NCI-H345 treated with DMSO at 0.1 percent for 48 hours (cell line): Measurements from ENCODE around the gene DCDC2.
"Not testable (repeated sequence)": the region's sequence is repeated elsewhere in the genome, so short reads cannot be mapped to it uniquely, and the experiment has no call there.

Experiments
- DNase-seq: peaks from one replicate; lab custom pipeline; 2025; ENCODE audit not compliant: unreplicated experiment; lab: John Stamatoyannopoulos, UW

DCDC2 gene

GRCh38 chr6:24357336-24358218 lies at the start of gene DCDC2:
TSS of gene DCDC2 (minus strand) at chr6:24358059. CDS start at chr6:24357750, 309 bp downstream.
- no peak for DNase-seq

GRCh38 chr6:24405262-24405661 lies 47.4 kb upstream of the DCDC2 start:
- no peak for DNase-seq

DNA sequence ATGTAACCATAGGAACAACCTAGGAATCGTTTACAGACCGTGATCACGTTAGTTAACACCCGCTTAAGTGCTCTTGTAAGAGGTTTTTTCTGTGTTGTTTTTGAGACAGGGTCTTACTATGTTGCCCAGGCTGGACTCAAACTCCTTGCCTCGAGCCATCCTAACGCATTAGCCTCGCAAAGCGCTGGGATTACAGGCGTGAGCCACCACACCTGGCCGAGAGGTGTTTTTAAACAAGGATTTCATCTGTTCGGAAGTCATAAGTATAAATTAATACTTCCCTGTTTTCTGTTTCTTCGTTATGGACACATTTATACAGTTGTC lies 45.6 kb upstream of the DCDC2 start:
- no peak for DNase-seq

- peak; percentile 85 for DNase-seq
Observed at GRCh38 chr6:24402697-24403500, 45.0 kb upstream of the DCDC2 start, which contains the start of gene MRS2. TSS of gene MRS2 (plus strand) at chr6:24402936. CDS start at chr6:24403047, 111 bp downstream.

DNA sequence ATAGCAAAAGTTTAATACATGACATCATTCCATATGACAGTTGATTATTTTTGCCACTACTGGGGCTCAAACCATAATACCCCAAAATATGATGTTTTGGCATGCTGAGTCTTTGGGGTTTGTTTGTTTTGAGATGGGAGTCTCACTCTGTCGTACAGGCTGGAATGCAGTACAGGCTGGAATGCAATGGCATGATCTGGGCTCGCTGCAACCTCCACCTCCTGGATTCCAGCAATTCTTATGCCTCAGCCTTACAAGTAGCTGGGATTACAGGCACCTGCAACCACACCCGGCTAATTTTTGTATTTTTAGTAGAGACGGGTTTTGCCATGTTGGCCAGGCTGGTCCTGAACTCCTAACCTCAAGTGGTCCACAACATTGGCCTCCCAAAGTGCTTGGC lies 43.6 kb upstream of the DCDC2 start:
- DNase-seq = no peak

- DNase-seq = not testable (repeated sequence)
Observed at GRCh38 chr6:24400045-24401039, 42.5 kb upstream of the DCDC2 start.

DNA sequence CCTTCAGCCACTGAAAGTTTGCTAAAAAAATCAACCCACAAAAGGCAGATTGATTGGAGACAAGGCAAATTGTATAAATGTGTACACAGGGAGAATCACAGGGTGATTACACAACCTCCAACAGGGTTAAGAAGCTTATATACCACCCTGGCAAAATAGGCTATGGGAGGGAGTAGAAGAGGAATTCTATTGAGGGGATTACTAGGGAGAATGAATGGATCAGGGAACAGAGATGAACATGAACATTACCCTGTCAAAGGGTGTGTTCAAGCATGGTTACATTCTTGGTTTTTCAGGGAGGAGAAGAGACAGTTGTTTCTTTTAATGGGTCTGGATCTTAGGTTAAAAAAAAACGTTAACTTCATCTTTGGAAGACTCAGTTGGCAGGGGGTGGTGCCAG lies 39.8 kb upstream of the DCDC2 start:
- DNase-seq = no peak

DNA sequence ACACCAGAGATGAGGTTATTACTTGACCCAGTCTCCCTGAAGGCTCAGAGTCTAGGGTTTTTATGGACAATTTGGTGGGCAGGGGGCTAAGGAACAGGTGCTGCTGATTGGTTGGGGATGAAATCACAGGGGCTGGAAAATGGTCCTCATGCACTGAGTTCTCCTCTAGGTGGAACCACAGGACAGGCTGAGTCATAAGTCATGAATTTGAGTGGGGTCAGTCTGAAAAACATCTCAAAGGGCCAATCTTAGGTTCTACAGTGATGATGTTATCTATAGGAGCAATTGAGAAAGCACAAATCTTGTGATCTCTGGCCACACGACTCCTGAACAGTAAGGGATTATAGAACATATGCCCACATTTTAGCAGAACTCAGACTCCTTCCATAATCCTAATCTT lies 39.0 kb upstream of the DCDC2 start:
- no peak for DNase-seq

DNA sequence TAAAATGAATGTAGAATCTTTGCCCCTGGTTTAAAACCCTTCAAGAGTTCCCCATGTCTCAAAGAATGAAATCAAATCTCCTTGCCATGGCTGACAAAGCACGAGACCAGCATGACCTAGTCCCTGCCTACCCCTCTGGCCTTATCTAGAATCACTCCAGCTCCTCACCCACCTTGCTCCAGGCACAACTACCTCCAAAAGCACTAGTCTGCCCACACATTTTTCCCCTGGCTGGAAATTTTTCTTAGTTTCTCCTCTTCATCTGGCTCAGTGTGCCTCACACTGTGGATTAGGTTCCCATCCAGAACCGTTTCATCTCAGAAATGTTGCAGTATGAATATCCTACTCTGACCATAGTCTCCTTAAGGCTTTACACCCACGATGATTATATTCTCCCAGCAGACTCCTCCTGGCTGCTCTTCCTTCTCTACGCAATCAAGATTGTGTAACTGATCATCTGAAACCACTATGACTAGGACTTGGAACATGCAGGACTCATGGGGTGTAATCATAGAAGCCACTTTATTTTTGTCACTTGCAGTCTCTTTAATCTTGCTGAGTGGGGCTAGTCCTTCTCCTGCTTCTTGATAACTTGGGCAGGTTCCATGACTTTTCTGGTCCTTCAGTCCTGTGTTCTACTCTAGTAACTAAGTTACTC lies 37.0 kb upstream of the DCDC2 start:
- DNase-seq = no peak

DNA sequence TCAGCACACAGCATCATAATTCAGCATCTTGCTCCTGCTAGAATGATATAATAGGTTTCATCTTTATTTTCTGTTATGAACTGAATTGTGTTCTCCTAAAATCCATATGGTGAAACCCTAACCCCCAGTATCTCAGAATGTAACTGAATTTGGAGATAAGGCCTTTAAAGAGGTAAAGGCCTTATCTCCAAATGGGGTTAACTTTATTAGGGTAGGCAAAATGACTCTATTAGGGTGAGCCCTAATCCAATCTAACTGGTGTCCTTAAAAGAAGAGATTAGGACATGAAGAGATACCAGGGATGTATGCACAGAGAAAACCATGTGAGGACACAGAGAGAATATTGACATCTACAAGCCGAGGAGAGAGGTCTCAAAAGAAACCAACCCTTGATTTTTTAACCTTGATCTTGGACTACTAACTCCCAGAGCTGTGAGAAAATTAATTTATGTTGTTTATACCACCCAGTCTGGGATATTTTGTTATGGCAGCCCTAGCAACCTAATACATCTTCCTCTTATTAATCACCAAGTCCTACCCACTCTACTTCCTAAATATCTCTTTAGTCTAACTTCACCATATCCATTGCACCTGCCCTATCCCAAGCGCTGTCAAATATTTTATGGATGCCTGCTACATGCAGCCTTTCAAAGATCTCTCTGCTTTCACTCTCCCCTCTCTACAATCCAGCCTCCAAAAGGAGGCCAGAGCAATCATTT lies 36.4 kb upstream of the DCDC2 start:
- no peak for DNase-seq

DNA sequence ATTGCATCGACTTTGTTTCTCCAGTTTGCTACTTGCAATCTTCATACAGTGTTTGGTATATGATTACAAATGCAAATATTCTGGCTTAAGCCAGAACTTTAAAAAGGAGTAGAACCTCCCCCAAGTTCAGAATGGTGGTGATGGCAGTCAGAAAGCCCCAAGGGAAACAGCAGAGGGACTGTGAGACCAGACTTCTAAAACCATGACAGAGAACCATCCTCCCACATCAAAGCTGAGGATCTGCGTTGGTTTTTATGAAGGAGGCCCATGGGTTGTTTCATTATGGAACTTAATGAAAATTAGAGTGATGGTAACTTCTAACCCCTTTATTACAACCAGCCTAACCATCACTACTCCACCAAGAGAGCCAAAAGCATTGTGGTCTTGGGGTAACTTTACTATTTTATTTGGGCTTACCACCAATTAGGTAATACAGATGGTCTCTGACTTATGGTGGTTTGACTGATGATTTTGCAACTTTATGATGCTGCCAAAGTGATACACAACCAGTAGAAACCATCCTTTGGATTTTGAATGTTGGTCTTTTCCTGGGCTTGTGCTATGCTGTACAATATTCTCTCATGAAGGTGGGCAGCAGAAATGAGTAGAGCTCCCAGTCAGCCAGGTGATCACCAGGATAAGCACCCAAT lies 34.0 kb upstream of the DCDC2 start:
- no peak for DNase-seq

DNA sequence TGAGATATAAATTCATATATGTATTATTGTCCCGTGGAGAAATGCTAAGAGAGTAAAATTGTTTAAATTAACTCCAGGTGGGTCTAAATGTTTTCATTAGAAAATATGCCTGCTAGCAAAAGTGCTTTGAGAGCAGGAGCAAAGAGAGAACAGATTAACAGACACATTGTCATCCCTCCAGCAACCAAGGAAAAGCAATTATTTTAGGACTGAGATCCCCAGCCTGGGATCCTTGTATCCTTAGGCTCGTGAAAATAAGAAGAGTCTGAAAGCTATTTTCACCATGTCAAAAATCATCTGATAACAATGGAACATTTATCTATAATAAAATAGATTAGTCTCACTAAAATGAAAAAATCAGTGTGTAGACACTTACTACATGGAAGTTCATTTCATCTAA lies 33.3 kb upstream of the DCDC2 start:
- no peak for DNase-seq

- no peak for DNase-seq
Observed at GRCh38 chr6:24387818-24388217, 30.0 kb upstream of the DCDC2 start.

GRCh38 chr6:24385536-24386269 lies 27.8 kb upstream of the DCDC2 start:
- DNase-seq = no peak

- DNase-seq = not testable (repeated sequence)
Observed at GRCh38 chr6:24384369-24385130, 26.7 kb upstream of the DCDC2 start.

DNA sequence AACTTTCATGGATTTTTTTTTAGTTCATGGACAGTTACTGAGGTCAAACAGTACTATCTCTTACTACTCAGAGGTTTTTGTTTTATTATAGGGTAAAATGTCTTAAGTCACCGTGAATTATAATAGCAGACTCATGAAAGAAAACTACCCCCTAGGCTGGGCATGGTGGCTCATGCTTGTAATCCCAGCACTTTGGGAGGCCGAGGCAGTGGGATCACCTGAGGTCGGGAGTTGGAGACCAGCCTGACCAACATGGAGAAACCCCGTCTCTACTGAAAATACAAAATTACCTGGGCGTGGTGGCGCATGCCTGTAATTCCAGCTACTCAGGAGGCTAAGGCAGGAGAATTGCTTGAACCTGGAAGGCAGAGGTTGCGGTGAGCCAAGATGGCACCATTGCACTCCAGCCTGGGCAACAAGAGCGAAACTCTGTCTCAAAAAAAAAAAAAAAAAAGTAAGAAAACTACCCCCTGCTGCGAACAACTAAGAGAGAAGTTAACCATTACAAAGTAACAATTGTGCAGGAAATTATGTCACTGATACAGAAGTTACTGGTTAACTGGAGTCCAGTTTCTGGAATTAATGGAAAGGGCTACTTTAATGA lies 25.1 kb upstream of the DCDC2 start:
- DNase-seq = not testable (repeated sequence)

DNA sequence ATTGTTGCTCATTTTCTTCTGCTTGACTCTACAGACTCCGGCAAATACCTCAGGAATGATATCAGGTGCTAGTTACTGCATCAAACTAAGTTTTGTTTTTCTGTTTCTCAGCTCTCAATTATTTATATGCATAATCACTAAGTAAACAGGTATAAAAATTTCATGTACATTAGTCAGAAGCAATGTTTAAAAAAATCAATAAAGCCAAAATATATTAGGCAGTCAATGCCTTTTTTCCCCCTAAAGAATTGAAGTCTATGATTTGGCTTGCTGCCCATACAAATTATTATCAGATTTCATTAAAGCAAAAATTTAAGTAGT lies 24.3 kb upstream of the DCDC2 start:
- no peak for DNase-seq
